Measurements from ENCODE around the gene SNTA1. TPM values are rescaled to one million over a fixed set of nuclear protein-coding genes. Genes with fewer than 3 reads are reported as not detected.
"Not testable (repeated sequence)": the region's sequence is repeated elsewhere in the genome, so short reads cannot be mapped to it uniquely, and the experiment has no call there.

SNTA1 gene
- total RNA-seq, 1 experiment from 2014 or later: 29.7 TPM

DNA sequence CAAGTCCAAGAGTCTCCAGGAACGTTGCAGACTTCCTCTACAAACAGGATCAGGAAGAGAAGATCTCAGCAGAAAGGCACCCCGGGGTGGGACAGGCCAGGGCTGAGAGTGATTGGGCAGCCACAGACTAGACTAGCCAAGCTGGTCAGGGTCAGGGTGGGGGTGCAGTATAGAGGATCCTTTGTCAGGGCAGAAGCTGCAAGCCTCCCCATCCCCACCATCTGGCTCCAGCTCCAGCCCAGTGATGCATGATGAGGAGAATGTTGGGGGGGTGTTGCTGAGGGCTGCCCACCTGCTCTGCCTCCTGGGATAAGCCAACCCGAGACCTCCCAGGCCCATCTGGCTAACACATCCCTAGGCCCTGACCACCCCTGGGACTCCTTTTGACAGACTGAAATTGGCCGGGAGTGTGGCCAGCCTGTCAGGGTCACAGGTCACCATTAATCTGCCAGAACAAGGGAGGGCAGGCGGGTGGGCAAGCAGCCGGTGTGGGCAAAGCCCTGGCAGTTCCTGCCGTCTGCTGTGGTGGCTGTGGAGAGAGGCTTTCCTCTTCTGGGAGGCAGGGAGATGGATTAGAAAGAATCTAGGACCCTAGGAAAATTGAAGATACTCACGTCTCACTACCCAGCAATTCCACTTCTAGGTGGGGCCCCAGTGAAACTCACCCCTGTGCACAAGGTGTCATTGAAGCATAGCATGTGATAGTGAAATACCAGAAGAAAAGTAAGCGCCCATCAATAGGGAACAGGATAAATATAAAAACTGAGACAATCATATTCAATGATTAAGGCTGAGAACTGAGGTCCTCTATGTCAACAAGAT lies 22.1 kb upstream of the SNTA1 start:
- no peak for DNase-seq (ENCODE audit: low read depth)

DNA sequence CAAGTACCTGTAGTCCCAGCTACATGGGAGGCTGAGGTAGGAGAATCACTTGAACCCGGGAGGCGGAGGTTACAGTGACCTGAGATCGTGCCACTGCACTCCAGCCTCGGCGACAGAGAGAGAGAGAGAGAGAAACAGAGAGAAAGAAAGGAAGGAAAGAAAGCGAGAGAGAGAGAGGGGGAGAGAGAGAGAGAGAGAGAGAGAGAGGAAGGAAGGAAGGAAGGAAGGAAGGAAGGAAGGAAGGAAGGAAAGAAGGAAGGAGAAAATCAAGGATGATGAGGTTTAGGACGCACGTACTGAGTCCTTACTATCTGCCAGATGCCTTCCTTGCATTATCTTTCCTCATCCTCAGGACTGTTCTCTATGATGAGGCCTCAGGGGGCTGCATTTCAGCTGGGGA lies 21.2 kb upstream of the SNTA1 start:
- not testable (repeated sequence) for DNase-seq (ENCODE audit: low read depth)

DNA sequence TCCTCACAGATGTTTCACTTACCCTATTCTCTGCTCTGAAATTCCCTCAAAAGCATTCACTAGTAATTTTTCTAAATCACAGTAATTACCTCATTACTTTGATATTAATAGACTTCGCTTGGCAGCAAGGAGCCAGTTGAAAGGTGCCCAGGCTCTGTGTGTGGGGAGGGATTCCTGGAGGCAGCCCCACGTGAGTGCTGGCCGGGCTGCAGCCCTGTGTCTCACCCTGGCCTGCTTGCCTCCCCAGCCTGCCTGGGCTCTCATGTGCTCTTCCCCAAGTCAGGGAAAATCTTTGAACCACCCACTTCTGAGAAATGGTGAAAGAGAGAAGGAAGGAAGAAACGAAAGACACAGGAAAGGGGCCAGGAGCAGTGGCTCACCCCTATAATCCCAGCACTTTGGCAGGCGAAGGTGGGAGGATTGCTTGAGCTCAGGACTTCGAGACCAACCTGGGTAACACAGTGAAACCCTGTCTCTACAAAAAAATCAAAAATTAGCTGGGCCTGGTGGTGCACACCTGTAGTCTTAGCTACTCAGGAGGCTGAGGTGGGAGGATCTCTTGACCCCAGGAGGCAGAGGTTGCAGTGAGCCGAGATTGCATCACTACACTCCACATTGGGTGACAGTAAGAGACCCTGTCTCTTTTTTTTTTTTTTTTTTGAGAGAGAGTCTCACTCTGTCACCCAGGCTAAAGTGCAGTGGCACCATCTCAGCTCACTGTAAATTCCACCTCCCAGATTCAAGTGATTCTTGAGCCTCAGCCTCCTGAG lies 20.0 kb upstream of the SNTA1 start:
- DNase-seq (ENCODE audit: low read depth): no peak

DNA sequence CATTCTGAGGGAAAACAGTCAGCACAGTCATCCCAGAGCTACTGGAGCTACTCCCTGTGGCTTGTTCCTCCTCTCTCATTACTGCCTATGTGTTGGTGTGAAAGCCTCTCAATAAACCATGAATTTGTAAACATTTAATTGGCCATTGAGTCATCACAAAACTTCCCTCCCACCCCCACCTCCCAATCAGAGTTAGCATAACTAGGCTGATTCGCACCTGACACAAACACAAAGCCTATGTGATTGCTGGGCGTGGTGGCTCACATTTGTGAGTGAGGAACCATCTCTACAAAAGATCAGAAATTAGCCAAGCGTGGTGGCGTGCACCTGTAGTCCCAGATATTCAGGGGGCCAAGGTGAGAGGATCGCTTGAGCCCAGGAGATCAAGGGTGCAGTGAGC lies 17.1 kb upstream of the SNTA1 start:
- no peak for DNase-seq (ENCODE audit: low read depth)

DNA sequence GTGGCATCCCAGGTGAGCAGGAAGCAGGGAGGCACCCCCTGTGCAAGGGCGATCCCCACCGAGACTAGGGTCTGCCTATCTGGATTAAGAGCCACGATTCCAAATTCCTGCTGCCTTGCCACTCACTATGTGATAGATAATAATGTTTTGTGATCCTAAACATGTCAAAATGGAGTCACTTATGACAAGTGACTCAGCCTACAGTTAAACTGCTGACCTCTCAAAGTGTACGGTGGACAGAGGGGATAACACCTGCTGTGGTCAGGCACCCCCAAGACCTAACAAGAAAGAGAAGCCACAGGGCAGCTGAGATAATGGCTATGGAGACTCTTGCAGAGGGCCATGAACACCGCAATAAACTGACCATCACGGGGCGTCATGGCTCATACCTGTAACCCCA lies 16.0 kb upstream of the SNTA1 start:
- no peak for DNase-seq (ENCODE audit: low read depth)

DNA sequence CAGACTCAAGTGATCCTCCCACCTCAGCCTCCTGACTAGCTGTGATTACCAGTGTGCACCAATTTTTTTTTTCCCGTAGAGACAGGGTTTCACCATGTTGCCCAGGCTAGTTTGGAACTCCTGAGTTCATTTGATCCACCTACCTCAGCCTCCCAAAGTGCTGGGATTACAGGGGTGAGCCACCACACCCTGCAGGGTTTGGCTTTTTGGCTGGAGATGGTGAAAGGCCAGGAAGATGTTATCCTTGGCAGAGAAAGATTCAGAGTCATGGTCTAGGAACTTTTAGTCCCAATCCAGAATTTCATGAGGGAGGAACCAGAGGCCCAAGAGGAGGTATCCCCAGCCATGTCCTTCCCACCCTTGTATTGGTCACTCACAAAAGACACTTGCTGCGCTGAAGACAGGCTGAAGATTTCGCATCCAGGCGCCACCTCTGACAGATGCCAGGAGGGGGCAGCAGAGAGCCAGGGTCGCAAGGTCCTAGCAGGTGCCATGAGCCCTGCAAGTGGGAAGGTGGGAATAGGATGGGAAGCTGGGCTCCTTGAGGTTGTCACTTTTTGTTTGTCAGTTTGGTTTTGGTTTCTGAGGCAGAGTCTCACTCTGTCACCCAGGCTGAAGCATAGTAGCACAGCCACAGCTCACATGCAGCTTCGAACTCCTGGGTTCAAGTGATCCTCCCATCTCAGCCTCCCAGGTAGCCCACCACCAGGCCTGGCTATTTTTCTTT lies 13.5 kb upstream of the SNTA1 start:
- peak; percentile 57 for DNase-seq (ENCODE audit: low read depth)

DNA sequence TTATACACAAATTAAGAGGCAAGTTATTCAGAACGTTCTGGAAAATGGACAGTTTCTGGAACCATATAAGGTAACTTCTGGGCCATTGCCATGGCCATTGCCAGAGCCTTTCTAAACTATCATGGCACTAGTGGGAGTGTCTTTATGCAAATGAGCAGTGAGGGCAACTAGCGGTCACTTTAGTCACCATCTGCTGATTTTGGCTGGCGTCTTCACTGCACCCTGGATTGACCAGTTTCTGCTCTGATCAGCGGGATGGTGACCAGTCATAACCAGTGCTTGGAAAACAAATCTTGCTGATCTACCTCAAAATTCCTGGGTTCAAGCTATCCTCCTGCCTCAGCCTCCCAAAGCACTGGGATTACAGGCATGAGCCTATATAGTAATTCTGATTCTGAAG lies 7.3 kb upstream of the SNTA1 start:
- peak; percentile 76 for DNase-seq (ENCODE audit: low read depth)

DNA sequence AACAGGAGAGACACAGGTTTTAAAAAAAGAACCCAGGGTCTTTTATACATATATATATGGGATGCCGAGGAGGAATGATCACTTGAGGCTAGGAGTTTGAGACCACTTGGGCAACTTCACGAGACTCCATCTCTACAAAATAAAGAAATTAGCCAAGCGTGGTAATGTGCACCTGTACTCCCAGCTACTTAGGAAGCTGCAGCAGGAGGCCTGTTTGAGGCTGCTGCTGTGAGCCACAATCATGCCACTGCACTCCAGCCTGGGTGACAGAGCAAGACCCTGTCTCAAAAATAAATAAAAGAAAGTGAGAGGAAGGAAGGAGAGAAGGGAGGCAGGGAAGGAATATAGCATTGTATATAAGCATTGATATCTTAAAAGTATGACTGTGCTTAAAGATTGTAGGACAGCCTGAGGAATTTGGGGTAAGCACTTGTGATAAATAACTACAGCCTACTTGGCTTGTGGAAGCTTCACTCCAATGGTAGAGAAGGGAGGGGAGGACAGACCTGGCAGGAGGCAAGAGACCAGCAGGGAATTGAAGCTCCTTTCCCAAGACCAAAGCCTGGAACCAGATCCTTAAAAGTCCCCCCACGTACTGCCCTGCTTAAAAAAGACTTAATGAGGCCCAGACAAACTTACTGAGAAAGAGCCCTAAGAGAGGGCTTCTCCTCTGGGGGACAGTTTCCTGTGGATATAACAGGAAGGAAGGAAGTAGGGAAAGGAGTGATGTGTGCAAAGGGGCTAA lies 2.5 kb upstream of the SNTA1 start:
- DNase-seq (ENCODE audit: low read depth): no peak

DNA sequence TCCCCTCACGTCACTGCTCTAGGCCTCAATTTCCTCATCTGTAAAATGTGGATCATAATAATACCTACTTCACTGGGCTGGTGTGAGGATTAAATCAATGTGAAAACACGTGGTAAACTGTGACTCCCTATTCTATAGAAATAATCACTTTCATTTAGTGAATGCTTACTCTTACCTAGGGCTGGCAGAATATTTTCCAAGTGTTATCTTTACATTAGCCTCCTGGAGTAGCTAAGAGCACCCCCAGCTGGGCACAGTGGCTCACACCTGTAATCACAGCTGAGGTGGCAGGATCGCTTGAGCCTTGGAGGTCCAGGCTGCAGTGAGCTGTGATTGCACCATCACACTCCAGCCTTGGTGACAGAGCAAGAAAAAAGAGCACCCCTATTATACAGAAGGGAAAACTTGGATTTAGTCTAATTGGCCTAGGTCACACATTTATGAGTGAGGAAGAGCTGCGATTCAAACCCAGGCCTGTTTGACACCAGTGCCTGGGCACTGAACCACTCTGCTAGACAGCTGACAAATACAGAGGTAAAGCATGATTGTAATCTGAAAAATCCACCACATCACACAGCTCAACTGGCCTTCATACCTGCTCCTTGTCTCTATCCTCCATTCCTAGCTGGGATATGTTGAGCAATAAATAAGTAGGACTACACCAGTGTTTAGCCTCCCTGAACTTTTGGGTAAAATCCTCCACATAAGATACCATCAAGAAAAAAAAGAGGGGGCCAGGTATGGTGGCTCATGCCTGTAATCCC lies 1.4 kb upstream of the SNTA1 start:
- no peak for DNase-seq (ENCODE audit: low read depth)

DNA sequence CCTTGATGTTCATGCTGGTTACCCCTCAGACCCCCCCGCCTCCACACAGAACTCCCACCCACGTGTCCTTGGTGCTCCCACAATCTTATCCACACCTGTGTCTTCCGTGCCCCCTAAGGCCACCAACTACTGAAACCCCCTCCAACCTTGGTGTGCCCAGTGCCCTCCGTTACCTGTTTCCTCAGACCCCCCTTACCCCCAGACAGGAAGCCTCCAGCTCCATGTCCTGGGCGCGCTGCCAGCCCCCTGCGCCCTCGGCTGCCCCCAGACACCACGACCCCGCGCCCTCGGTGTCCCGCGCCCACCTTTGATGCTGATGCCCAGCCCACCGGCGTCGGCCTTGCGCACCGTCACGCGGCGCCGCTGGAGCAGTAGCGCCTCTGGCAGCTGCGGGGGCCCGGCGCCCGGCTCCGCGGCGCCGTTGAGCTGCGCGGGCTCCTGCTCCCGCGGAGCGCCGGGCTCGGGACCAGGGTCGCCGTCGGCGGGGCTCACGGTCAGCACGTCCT lies 504 bp downstream of the SNTA1 start:
- DNase-seq (ENCODE audit: low read depth): no peak

DNA sequence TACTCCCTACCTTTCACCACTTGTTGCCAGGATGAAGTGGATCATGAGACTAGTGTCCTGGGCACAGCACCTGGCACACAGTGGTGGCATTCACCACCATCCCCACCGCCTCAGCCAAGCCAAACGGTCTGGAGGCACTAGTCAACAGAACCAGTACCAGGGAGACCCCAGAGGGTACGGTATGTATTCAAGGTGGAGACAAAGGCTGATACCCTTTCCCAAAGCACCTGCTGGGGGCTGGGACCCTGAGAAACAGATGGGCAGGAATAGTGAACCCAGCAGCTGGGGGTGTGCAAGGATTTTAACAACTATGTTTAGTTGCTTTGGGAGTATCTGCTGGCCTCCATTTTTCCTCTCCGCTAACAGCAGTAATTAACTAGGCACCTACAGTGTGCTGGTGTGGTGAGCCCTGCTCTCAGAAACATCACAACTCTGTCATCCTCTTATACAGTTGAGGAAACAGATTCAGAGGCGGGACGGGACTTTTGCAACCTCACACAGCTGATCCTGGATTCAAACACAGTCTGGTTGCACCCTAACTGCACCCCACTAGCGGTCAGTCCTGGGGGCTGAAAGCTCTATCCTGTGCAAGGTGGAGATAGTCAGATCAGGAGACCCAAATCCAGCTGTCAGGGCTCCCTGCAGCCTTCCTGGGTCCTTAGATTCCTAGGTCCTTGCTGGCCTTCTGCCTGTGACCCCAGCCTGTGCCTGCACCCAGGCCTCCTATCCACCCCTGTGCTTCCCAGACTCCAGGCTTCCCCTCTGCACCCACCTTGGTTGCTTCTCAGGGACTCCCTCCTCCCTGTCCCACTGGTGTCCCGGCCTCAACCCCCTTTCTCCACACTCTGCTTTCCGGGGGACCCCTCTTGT lies 1.2 kb downstream of the SNTA1 start:
- DNase-seq (ENCODE audit: low read depth): no peak

DNA sequence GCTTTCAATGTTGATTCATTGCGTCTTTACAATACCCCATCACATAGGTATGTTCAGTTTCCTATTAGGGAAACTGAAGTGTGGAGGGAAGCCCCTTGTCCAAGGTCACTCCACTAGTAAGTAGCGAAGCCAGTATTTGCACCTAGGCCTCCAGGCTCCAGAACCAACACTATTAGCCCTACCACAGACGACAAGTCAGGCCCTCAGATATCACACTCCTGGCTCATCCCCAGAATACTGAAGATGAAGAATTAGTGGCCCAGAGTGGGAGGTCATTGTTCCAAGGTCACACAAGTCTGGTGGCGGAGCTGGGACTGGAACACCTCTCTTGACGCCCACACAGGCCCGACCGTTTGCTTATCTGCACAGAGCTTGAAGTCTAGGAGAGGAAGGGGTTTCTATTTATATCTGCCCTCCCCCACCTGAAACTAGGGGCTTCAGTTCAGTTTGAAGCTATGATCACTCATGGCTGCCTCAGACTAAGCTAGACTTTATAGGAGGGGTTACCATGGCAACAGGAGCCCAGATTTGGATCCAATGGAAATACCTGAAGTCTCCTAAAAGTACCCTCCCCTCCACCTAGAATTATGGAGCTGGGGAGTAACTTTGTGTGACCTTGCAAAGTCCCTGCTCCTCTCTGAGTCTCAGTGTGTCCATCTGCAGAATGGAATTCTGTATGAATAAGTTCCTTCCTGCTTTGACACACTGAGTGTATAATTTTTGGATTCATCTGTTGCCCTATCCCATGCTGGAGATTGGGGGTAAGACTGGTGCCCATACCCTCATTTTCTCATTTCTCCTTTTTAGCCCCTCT lies 2.2 kb downstream of the SNTA1 start:
- no peak for DNase-seq (ENCODE audit: low read depth)

DNA sequence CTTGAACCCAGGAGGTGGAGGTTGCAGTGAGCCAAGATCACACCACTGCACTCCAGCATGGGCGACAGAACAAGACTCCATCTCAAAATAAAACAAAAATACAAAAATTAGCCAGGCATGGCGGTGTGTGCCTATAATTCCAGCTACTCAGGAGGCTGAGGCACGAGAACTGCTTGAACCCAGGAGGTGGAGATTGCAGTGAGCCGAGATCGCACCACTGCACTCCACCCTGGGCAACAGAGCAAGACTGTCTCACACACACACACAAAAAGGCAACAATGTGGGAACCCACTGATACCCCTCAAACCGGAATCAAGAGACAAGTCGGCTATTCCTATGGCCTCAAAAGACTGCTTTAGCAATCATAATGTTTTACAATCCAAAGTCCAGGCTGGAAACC lies 3.0 kb downstream of the SNTA1 start:
- not testable (repeated sequence) for DNase-seq (ENCODE audit: low read depth)

DNA sequence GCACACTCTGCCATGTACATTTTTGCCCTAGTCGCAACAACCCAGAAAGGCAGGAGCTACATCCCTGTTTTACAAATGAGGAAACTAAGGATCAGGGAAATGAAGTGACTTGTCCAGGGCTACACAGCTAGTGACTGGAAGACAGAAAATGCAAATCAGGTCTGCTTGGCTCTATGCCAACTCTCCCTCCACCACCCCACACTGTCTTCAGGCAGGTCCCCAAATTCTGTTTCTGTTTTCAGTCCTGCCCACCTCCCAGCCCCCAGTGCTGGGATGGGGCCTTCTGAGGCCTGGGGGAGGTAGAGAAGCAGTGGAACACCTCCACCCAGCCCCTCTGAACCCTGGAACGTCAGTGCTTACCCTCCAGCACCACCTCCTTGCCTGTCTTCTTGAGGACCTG lies 5.1 kb downstream of the SNTA1 start:
- DNase-seq (ENCODE audit: low read depth): no peak

DNA sequence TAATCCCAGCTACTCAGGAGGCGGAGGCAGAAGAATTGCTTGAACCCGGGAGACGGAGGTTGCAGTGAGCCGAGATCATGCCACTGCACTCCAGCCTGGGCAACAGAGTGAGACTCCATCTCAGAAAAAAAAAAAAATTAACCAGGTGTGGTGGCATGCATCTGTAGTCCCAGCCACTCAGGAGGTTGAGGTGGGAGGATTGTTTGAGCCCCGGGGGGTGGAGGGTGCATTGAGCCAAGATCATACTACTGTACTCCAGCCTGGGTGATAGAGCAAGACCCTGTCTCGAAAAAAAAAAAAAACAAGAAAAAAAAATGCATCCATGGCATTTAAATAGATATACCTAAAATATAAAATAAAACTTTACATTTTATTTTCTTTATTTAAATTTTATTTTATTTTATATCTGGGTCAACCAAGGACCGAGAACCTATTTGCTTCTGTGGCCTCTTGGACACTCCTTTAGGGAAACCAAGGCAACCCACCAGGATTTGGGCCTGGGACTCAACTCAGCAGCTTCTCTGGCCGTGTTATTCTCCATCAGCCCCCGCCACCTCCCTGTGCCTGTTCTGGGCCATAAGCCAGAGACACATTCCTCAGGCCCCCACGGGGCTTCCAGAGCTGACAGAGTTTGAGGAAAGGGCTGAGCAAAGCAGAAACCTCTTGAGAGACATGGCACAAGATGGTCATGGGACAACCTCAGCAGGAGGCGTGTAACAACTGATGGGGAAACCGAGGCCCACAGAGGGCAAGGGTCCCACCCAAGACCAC lies 6.2 kb downstream of the SNTA1 start:
- DNase-seq (ENCODE audit: low read depth): no peak

DNA sequence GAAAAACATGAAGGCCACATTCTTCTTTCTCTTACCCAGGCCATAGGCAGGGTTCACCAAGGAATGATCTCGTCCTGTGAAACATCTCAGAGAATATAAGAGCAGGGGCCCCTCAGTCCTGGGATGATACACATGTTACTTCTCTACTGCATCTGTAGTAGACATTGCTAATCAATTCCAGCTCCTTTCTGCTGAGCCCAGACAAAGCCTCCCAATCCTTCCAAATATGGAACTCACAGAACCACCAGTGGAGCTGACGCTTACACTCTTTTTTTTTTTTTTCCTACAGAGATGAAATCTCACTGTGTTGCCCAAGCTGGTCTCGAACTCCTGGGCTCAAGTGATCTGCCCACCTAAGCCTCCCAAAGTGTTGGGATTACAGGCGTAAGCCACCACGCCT lies 9.1 kb downstream of the SNTA1 start:
- DNase-seq (ENCODE audit: low read depth): no peak

DNA sequence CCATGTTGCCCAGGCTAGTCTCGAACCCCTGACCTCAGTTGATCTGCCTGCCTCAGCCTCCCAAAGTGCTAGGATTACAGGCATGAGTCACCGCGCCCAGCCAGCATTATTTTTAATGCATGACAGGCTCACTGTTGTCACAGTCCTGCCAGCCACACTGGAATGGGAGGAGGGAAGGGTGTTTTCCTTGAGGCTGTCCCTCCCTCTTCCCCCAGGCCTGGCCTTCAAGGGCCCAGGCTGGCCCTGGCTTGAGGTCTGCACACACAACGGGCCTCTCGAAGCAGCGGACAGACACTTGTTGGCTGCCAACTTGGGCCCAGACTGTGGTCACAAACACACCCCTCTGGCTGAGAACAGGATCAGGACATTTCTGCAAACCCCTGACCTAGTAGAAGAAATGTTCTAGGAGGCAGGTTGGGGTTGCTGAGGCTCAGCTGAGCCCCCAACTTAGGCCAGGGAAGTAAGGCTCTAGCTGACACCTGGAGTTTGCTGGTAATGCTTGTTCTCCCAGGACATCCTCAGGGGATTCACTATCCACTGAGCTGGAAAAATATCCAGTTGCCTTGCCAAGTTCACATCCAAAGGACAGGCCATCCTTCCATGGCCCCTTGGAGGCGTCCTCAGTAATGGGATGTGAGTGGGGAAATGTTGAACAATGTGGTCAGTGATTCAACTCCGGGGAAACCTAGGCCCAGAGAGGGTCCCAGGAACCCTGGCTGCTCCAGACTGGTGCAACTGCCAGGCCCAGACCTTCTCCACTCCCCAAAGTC lies 9.9 kb downstream of the SNTA1 start:
- peak; percentile 43 for DNase-seq (ENCODE audit: low read depth)

Measured in LHCN-M2 (cell line).